Gastroesophageal sphincter (tissue), 3 donors: ENCODE results near the gene UBE2H.

Experiments
- EP300 ChIP-seq: sonication (generic); formaldehyde crosslinking; IDR thresholded peaks from one replicate; pipeline ENCODE4 v1.6.1; 2017; ENCODE audit warnings: antibody characterized with exemption, mild to moderate bottlenecking
- POLR2A ChIP-seq, 2 donors: fragments of 450-650 bp; IDR thresholded peaks; one replicate each; pipeline ENCODE4 v1.6.1; 2017; ENCODE audit warnings: antibody characterized with exemption in 2 of 2, mild to moderate bottlenecking in 2 of 2, moderate library complexity in 1 of 2
- POLR2AphosphoS5 ChIP-seq: sonication (generic); formaldehyde crosslinking; IDR thresholded peaks from one replicate; pipeline ENCODE4 v1.6.1; 2017; ENCODE audit warnings: antibody characterized with exemption
- TF ChIP-seq, protein P1 (sequence below), 4 experiments: fragments of 200-600 bp in 2 of 4; fragments of 450-650 bp in 2 of 4; sonication (generic) in 1 of 4; IDR thresholded peaks; one replicate each; pipeline ENCODE4 v1.5.1; 2017 to 2019; ENCODE audit warnings: antibody characterized with exemption in 4 of 4, mild to moderate bottlenecking in 2 of 4, moderate library complexity in 2 of 4

DNA sequence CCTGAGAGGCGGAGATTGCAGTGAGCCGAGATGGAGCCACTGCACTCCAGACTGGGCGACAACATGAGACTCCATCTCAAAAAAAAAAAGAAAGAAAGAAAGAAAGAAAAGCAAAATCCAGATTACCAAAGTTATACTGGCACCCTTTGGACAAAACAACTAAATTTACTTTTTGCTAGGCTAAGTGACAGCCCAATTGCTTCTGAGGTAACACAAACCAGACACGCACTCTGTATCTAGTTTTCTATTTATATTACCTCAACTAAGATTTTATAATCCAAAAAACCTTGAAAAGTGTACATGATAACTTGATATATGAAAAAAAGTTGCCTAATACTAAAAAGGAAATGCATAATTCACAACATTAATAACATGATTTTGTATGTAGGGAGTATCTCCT, 12.9 kb downstream of the UBE2H start:
- TF ChIP-seq, protein P1, sequence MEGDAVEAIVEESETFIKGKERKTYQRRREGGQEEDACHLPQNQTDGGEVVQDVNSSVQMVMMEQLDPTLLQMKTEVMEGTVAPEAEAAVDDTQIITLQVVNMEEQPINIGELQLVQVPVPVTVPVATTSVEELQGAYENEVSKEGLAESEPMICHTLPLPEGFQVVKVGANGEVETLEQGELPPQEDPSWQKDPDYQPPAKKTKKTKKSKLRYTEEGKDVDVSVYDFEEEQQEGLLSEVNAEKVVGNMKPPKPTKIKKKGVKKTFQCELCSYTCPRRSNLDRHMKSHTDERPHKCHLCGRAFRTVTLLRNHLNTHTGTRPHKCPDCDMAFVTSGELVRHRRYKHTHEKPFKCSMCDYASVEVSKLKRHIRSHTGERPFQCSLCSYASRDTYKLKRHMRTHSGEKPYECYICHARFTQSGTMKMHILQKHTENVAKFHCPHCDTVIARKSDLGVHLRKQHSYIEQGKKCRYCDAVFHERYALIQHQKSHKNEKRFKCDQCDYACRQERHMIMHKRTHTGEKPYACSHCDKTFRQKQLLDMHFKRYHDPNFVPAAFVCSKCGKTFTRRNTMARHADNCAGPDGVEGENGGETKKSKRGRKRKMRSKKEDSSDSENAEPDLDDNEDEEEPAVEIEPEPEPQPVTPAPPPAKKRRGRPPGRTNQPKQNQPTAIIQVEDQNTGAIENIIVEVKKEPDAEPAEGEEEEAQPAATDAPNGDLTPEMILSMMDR (IDR thresholded peaks at IDR 0.05): no peak
- no peak for TF ChIP-seq POLR2A (IDR thresholded peaks at IDR 0.05)
- TF ChIP-seq EP300: no peak
- no peak for TF ChIP-seq POLR2AphosphoS5
